B cell (primary cell): ENCODE measurements around the gene SYNE1. TPM values are rescaled to one million over a fixed set of nuclear protein-coding genes. Genes with fewer than 3 reads are reported as not detected.

Experiments
- ATAC-seq: fragments of 200-7000 bp; cut with Tn5 transposase; one replicate; pipeline ENCODE4 v1.10.0; 2021; ENCODE audit warnings: low read depth, mild to moderate bottlenecking, moderate number of reproducible peaks, moderate library complexity
- CTCF ChIA-PET: fragments of 350-600 bp; sonication (Branson Sonifier 250); formaldehyde crosslinking; loops from one replicate; lab custom pipeline; 2021; ENCODE audit warnings: antibody characterized with exemption, inconsistent platforms; lab: Charles Lee
- POLR2A ChIA-PET: fragments of 350-600 bp; sonication (Branson Sonifier 250); formaldehyde crosslinking; loops from one replicate; lab custom pipeline; 2021; ENCODE audit warnings: antibody characterized with exemption; lab: Charles Lee
- DNase-seq: peaks from one replicate; pipeline ENCODE4 v3.0.0; 2013
- H2AFZ ChIP-seq: 2 replicates; pipeline ENCODE4 v1.6.1; 2012; ENCODE audit warnings: mild to moderate bottlenecking, low read depth, low read length; ENCODE audit not compliant: insufficient read depth, poor library complexity, severe bottlenecking
- H3K27ac ChIP-seq, 2 donors: 1 replicate in 1 of 2; 2 replicates in 1 of 2; pipeline ENCODE4 v1.5.1; 2012 to 2013; ENCODE audit warnings: low read length in 2 of 2, mild to moderate bottlenecking in 2 of 2, moderate library complexity in 1 of 2
- H3K27me3 ChIP-seq, 4 experiments: fragments of 200-600 bp in 1 of 4; sonication (generic) in 1 of 4; replicated peaks in 1 of 4; 1 replicate in 2 of 4; 2 replicates in 2 of 4; pipeline versions ENCODE4 v1.6.1 to v1.7.0; 2013 to 2016; ENCODE audit warnings: low read length in 3 of 4, mild to moderate bottlenecking in 2 of 4, mixed read lengths in 1 of 4, moderate library complexity in 1 of 4; ENCODE audit not compliant: insufficient read depth in 4 of 4, control insufficient read depth in 3 of 4; ENCODE audit errors: control extremely low read depth in 1 of 4
- H3K36me3 ChIP-seq, 2 experiments: replicated peaks in 1 of 2; 1 replicate in 1 of 2; 2 replicates in 1 of 2; pipeline versions ENCODE4 v1.6.1 to v1.7.1; 2013; ENCODE audit warnings: low read length in 1 of 2; ENCODE audit not compliant: insufficient read depth in 2 of 2, control insufficient read depth in 1 of 2; ENCODE audit errors: control extremely low read depth in 1 of 2, extremely low read depth in 1 of 2
- H3K4me1 ChIP-seq, 2 donors: fragments of 200-600 bp in 1 of 2; sonication (generic) in 1 of 2; 1 replicate in 1 of 2; 2 replicates in 1 of 2; pipeline versions ENCODE4 v1.5.1 to v1.6.1; 2013 to 2017; ENCODE audit warnings: low read length in 2 of 2; ENCODE audit not compliant: control insufficient read depth in 2 of 2, insufficient read depth in 2 of 2
- H3K4me2 ChIP-seq: replicated peaks from 2 replicates; pipeline ENCODE3; 2012; ENCODE audit warnings: mild to moderate bottlenecking, low read depth, low read length; ENCODE audit not compliant: poor library complexity, severe bottlenecking
- H3K4me3 ChIP-seq, 5 experiments: fragments of 200-600 bp in 1 of 5; sonication (generic) in 1 of 5; 1 replicate in 3 of 5; 2 replicates in 2 of 5; pipeline versions ENCODE4 v1.5.1 to v1.7.0; 2011 to 2016; ENCODE audit warnings: low read length in 4 of 5, mild to moderate bottlenecking in 4 of 5, low read depth in 2 of 5, control low read depth in 1 of 5, moderate library complexity in 1 of 5; ENCODE audit not compliant: insufficient read depth in 1 of 5; ENCODE audit errors: control extremely low read depth in 1 of 5, extremely low read depth in 1 of 5
- H3K79me2 ChIP-seq: fragments of 200-600 bp; sonication (generic); one replicate; pipeline ENCODE4 v1.6.0; 2016; ENCODE audit warnings: low read length; ENCODE audit not compliant: control insufficient read depth, insufficient read depth
- H3K9ac ChIP-seq: fragments of 200-600 bp; sonication (generic); 2 replicates; pipeline ENCODE4 v1.6.1; 2017; ENCODE audit warnings: mild to moderate bottlenecking, low read length, moderate library complexity
- H3K9me3 ChIP-seq, 3 donors: one replicate each; pipeline versions ENCODE4 v1.6.1 to v1.7.1; 2013; ENCODE audit warnings: low read length in 2 of 3; ENCODE audit not compliant: control insufficient read depth in 2 of 3, insufficient read depth in 1 of 3; ENCODE audit errors: control extremely low read depth in 1 of 3
- H4K20me1 ChIP-seq: 2 replicates; pipeline ENCODE4 v1.6.0; 2012; ENCODE audit warnings: mild to moderate bottlenecking, low read length; ENCODE audit not compliant: insufficient read depth, control insufficient read depth, poor library complexity, severe bottlenecking
- H3K27ac Mint-ChIP-seq: one replicate; pipeline ENCODE4 v1.8.0; 2021; ENCODE audit warnings: mixed read lengths
- H3K27me3 Mint-ChIP-seq: one replicate; pipeline ENCODE4 v1.8.0; 2021; ENCODE audit warnings: mixed read lengths
- H3K4me1 Mint-ChIP-seq: one replicate; pipeline ENCODE4 v1.8.0; 2021; ENCODE audit warnings: mixed read lengths
- H3K4me3 Mint-ChIP-seq: one replicate; pipeline ENCODE4 v1.8.0; 2021; ENCODE audit warnings: mixed read lengths
- H3K9me3 Mint-ChIP-seq: one replicate; pipeline ENCODE4 v1.8.0; 2022; ENCODE audit warnings: mixed read lengths; ENCODE audit not compliant: insufficient read depth
- CTCF ChIP-seq: fragments of 200-600 bp; IDR thresholded peaks from one replicate; pipeline ENCODE4 v1.8.0; 2022; ENCODE audit warnings: antibody characterized with exemption, mild to moderate bottlenecking
- EZH2 ChIP-seq: IDR thresholded peaks from 2 replicates; pipeline ENCODE4 v1.6.1; 2012; ENCODE audit warnings: borderline replicate concordance, low read depth, mild to moderate bottlenecking, moderate library complexity, low read length; ENCODE audit not compliant: insufficient read depth, poor library complexity, severe bottlenecking
- WGBS: methylation state at CpG from one replicate; pipeline ENCODE4 v1.1.5; 2013; ENCODE audit warnings: missing lambda C conversion rate; ENCODE audit not compliant: insufficient coverage; 5-methylcytosine and 5-hydroxymethylcytosine counted together
- intact Hi-C: fragments of 100-400 bp; cut with micrococcal nuclease; formaldehyde crosslinking; loops from one replicate; pipeline ENCODE4 v1.10.0; 2022
- polyA plus RNA-seq: library from polyadenylated mRNA; depleted of rRNA; stranded (reverse); fragments of >200 nt; gene quantifications from 2 replicates; pipeline ENCODE4 v1.2.3, GENCODE V29; 2012
- total RNA-seq, 2 donors: library from RNA; stranded (reverse); fragments of 120-200 nt in 1 of 2; gene quantifications; 1 replicate in 1 of 2; 2 replicates in 1 of 2; pipeline versions ENCODE4 v1.2.3 to v1.2.4, GENCODE V29; 2013 to 2022

SYNE1 gene
- total and polyA plus RNA-seq, 2 donors (not counting 1 experiment from before 2014, with no cell fraction given): 49.2 to 108 TPM

DNA sequence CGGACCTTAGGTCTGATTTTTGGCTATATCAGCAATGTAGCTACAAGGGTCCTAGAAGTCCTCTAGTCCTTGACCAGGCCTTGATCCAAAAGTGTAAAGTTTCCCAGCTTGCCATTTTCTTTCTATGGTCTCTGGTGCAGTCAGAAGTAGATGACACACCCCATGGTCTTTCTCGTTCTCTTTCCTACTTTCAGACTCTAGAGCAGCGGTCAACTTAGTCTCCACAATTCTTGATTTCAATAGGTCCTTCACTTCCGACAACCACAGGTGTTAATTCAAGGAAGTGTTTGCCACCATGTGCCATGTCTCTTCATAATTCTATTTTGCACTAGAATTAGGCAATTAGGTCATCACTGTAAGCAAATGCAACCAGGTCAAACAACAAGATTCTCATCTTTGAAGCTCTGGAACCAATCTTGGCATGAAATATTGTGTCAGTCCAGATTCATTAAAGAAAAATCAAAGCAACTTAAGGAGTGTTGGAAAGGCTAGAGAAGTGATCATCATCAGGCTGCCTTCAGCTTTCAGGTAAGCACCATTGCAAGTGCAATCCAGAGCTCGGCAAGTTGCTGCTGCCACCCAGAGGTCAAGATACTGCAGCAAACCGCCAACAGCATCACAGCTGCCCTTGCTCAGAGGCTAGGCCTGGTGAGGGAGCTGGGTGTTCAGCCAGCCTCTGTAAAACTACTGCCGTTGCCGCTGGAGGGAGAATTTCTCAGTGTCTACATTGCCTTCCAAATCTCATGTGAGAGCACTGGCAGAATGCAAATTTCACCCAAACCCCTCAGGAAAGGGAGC lies 5.6 kb upstream of the SYNE1 start:
- H3K4me2 ChIP-seq: no peak overlapping the region
- no peak for ATAC-seq
- no peaks in the 10 kb centered on the region for H3K4me1 ChIP-seq
- ChIA-PET POLR2A (no interaction called here), CTCF (no interaction called here)
- Mint-ChIP-seq H3K27ac (no peak overlapping the region), H3K4me3 (no peak overlapping the region), H3K9me3 (no peaks in the 10 kb centered on the region), H3K27me3 (peaks cover 13% of the 10 kb centered on the region), H3K4me1 (no peaks in the 10 kb centered on the region)
- H3K79me2 ChIP-seq: no peaks in the 10 kb centered on the region
- H3K9me3 ChIP-seq: no peaks in the 10 kb centered on the region
- no peaks in the 10 kb centered on the region for H3K36me3 ChIP-seq
- peaks cover 0 to 5% (median 1%) of the 10 kb centered on the region in 4 experiments for H3K27me3 ChIP-seq
- intact Hi-C loops: no loop called here
- TF ChIP-seq EZH2 (no peak), CTCF (no peak)
- WGBS: 52% methylated on average over 5 of the region's 8 CpGs
- H3K27ac ChIP-seq: no peak overlapping the region
- H2AFZ ChIP-seq: no peak overlapping the region
- H4K20me1 ChIP-seq: no peaks in the 10 kb centered on the region
- peak; percentile 11 for DNase-seq
- no peak overlapping the region for H3K9ac ChIP-seq
- no peak overlapping the region for H3K4me3 ChIP-seq

- H3K27ac Mint-ChIP-seq: no peak overlapping the region
- Histone ChIP-seq H2AFZ (peak overlapping the region; percentile 33), H3K36me3 (no peaks in the 10 kb centered on the region), H3K9ac (no peak overlapping the region), H3K4me3 (peak overlapping the region in 1 of 5 experiments; percentile 24), H3K9me3 (no peaks in the 10 kb centered on the region), H3K27me3 (peaks cover 0 to 19% (median 6%) of the 10 kb centered on the region in 4 experiments), H4K20me1 (no peaks in the 10 kb centered on the region), H3K27ac (no peak overlapping the region), H3K4me1 (peaks cover 9% of the 10 kb centered on the region in 2 donors), H3K4me2 (peak overlapping the region; percentile 44), H3K79me2 (no peaks in the 10 kb centered on the region)
- intact Hi-C loops: no loop called here
- ATAC-seq: no peak
- TF ChIP-seq CTCF: no peak
- TF ChIP-seq EZH2: no peak
- peak overlapping the region; percentile 74 for H3K4me3 Mint-ChIP-seq
- ChIA-PET CTCF (no interaction called here), POLR2A (no interaction called here)
- no peaks in the 10 kb centered on the region for H3K9me3 Mint-ChIP-seq
- H3K4me1 Mint-ChIP-seq: peaks cover 11% of the 10 kb centered on the region
- no peak for DNase-seq
- WGBS: 1% methylated on average over 72 of the region's 72 CpGs
- H3K27me3 Mint-ChIP-seq: peaks cover 40% of the 10 kb centered on the region
Observed at GRCh38 chr6:152636609-152637295, 410 bp downstream of the SYNE1 start.
